ENCODE measurements around the gene AQP11.
A peak's percentile ranks its signal among the peaks of the same experiment; 100 is the strongest.
"Not testable (repeated sequence)": the region's sequence is repeated elsewhere in the genome, so short reads cannot be mapped to it uniquely, and the experiment has no call there.

AQP11 gene

GRCh38 chr11:77589521-77590193 lies at the start of gene AQP11:
Gene AQP11, plus strand, starts transcription at chr11:77589953. Its CDS starts 40 bp downstream, at chr11:77589993.
- no peak for TF ChIP-seq CTCF (IDR thresholded peaks at IDR 0.05)
- peak; percentile 88 for DNase-seq (ENCODE audit: low spot score)
- H3K27ac ChIP-seq, result peak within 1 kb of the TSS; percentile 76 to 86
- H3K4me3 ChIP-seq, result peak within 1 kb of the TSS; percentile 86

- Histone ChIP-seq H3K27ac (no peak overlapping the region), H3K4me3 (no peak overlapping the region)
- DNase-seq (ENCODE audit: low spot score), result no peak
- TF ChIP-seq CTCF (IDR thresholded peaks at IDR 0.05), result no peak
Observed at GRCh38 chr11:77542296-77542695, 47.5 kb upstream of the AQP11 start.

- no peak for TF ChIP-seq CTCF (IDR thresholded peaks at IDR 0.05)
Observed at GRCh38 chr11:77547047-77547836, 42.5 kb upstream of the AQP11 start.

GRCh38 chr11:77547863-77548551 lies 41.7 kb upstream of the AQP11 start:
- TF ChIP-seq CTCF (IDR thresholded peaks at IDR 0.05), result peak; percentile 18
- Histone ChIP-seq H3K27ac (no peak overlapping the region), H3K4me3 (no peak overlapping the region)
- no peak for DNase-seq (ENCODE audit: low spot score)

More at GRCh38 chr11:77547047-77547836, 42.5 kb upstream of the AQP11 start:
- H3K27ac ChIP-seq, result no peak overlapping the region
- no peak for DNase-seq (ENCODE audit: low spot score)
- H3K4me3 ChIP-seq, result no peak overlapping the region

GRCh38 chr11:77548552-77549445 lies 41.0 kb upstream of the AQP11 start:
- no peak for TF ChIP-seq CTCF (IDR thresholded peaks at IDR 0.05)
- H3K27ac ChIP-seq, result no peak overlapping the region
- DNase-seq (ENCODE audit: low spot score), result no peak

GRCh38 chr11:77551426-77551825 lies 38.3 kb upstream of the AQP11 start:
- H3K4me3 ChIP-seq; H3K27ac ChIP-seq; DNase-seq (ENCODE audit: low spot score): not testable (repeated sequence)

More at GRCh38 chr11:77548552-77549445, 41.0 kb upstream of the AQP11 start:
- H3K4me3 ChIP-seq, result no peak overlapping the region
